Astrocyte (in vitro differentiated cells and primary cell): ENCODE results near the gene LYPD6B.

ENCODE experiments used
- EZH2 ChIP-seq: IDR thresholded peaks from 2 replicates; pipeline ENCODE4 v1.6.1; 2012; ENCODE audit warnings: mild to moderate bottlenecking, low read length, inconsistent platforms; ENCODE audit not compliant: insufficient read depth
- TF ChIP-seq, protein P1 (sequence below): IDR thresholded peaks from 2 replicates; pipeline ENCODE4 v1.5.1; 2011; ENCODE audit warnings: low read depth, mild to moderate bottlenecking, inconsistent platforms, low read length, moderate library complexity; ENCODE audit not compliant: insufficient read depth

DNA sequence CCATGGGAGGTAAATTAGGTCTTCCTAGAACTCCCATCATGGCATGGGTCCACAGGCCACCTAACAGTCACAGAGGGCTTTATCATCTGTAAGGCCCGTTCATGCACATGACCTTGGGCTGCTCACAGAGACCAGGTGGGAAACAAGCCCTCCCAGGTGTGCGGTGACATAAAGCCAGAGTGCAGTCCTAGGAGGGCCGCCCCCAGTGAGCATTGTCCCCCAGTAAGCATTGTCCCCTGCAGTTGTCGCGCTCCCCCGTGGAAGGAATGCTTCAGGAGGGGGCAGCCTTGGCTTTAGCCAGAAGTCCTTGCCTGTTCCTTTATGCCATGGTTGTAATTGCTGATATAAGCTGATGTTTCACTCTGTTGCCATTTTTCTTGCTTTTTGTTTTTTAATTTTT is 41.7 kb upstream of the LYPD6B start:
- TF ChIP-seq, protein P1, sequence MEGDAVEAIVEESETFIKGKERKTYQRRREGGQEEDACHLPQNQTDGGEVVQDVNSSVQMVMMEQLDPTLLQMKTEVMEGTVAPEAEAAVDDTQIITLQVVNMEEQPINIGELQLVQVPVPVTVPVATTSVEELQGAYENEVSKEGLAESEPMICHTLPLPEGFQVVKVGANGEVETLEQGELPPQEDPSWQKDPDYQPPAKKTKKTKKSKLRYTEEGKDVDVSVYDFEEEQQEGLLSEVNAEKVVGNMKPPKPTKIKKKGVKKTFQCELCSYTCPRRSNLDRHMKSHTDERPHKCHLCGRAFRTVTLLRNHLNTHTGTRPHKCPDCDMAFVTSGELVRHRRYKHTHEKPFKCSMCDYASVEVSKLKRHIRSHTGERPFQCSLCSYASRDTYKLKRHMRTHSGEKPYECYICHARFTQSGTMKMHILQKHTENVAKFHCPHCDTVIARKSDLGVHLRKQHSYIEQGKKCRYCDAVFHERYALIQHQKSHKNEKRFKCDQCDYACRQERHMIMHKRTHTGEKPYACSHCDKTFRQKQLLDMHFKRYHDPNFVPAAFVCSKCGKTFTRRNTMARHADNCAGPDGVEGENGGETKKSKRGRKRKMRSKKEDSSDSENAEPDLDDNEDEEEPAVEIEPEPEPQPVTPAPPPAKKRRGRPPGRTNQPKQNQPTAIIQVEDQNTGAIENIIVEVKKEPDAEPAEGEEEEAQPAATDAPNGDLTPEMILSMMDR = no peak
- TF ChIP-seq EZH2 = no peak
